HEK293T (cell line): ENCODE results near the gene KRTAP2-2.
"Not testable (repeated sequence)": the region's sequence is repeated elsewhere in the genome, so short reads cannot be mapped to it uniquely, and the experiment has no call there.

Experiments used
- ARNT ChIP-seq: fragments of 450-650 bp; IDR thresholded peaks from 2 replicates; pipeline ENCODE4 v1.6.1; 2017; ENCODE audit warnings: mild to moderate bottlenecking
- BHLHE40 ChIP-seq: fragments of 450-650 bp; IDR thresholded peaks from 2 replicates; pipeline ENCODE4 v1.6.1; 2016; ENCODE audit warnings: mild to moderate bottlenecking, moderate library complexity, borderline replicate concordance
- ELF4 ChIP-seq: fragments of 450-650 bp; IDR thresholded peaks from 2 replicates; pipeline ENCODE4 v1.6.1; 2017; ENCODE audit warnings: antibody characterized with exemption
- FOXA1 ChIP-seq: fragments of 450-650 bp; IDR thresholded peaks from 2 replicates; pipeline ENCODE4 v1.6.1; 2016; ENCODE audit warnings: mild to moderate bottlenecking
- FOXK2 ChIP-seq: fragments of 450-650 bp; IDR thresholded peaks from 2 replicates; pipeline ENCODE4 v1.6.1; 2016; ENCODE audit warnings: mild to moderate bottlenecking
- FOXM1 ChIP-seq: fragments of 450-650 bp; IDR thresholded peaks from 2 replicates; pipeline ENCODE4 v1.6.1; 2017; ENCODE audit warnings: mild to moderate bottlenecking, borderline replicate concordance
- HDGF ChIP-seq: fragments of 450-650 bp; IDR thresholded peaks from 2 replicates; pipeline ENCODE4 v1.6.1; 2017; ENCODE audit warnings: antibody characterized with exemption, borderline replicate concordance
- L3MBTL2 ChIP-seq: fragments of 450-650 bp; conservative IDR thresholded peaks from 2 replicates; pipeline ENCODE4 v1.6.1; 2016; ENCODE audit warnings: mild to moderate bottlenecking
- LEF1 ChIP-seq: fragments of 450-650 bp; IDR thresholded peaks from 2 replicates; pipeline ENCODE4 v1.6.1; 2017; ENCODE audit warnings: mild to moderate bottlenecking, borderline replicate concordance
- NFRKB ChIP-seq: fragments of 450-650 bp; IDR thresholded peaks from 2 replicates; pipeline ENCODE4 v1.6.1; 2016; ENCODE audit warnings: mild to moderate bottlenecking, moderate library complexity
- SP1 ChIP-seq: fragments of 450-650 bp; IDR thresholded peaks from 2 replicates; pipeline ENCODE4 v1.6.1; 2017
- SUZ12 ChIP-seq: fragments of 450-650 bp; IDR thresholded peaks from 2 replicates; pipeline ENCODE4 v1.6.1; 2016; ENCODE audit warnings: mild to moderate bottlenecking
- TARDBP ChIP-seq: fragments of 450-650 bp; IDR thresholded peaks from 2 replicates; pipeline ENCODE4 v1.6.1; 2016
- ZNF384 ChIP-seq: fragments of 450-650 bp; IDR thresholded peaks from 2 replicates; pipeline ENCODE4 v1.6.1; 2016

GRCh38 chr17:41046735-41047465, 8.1 kb downstream of the KRTAP2-2 start, which contains the start of gene KRTAP2-1:
- not testable (repeated sequence) for TF ChIP-seq NFRKB, SUZ12, TARDBP, FOXM1, ZNF384, ARNT, SP1, HDGF, FOXK2, FOXA1, BHLHE40, L3MBTL2, ELF4, LEF1
